HG03103 (cell line): ENCODE results near the gene PPP6R1.
"Not testable (repeated sequence)": the region's sequence is repeated elsewhere in the genome, so short reads cannot be mapped to it uniquely, and the experiment has no call there.

Experiments
- ATAC-seq: cut with Tn5 transposase; IDR thresholded peaks from one replicate; pipeline ENCODE4 v1.9.1; 2021; ENCODE audit warnings: low read depth; ENCODE audit not compliant: unreplicated experiment

PPP6R1 gene

DNA sequence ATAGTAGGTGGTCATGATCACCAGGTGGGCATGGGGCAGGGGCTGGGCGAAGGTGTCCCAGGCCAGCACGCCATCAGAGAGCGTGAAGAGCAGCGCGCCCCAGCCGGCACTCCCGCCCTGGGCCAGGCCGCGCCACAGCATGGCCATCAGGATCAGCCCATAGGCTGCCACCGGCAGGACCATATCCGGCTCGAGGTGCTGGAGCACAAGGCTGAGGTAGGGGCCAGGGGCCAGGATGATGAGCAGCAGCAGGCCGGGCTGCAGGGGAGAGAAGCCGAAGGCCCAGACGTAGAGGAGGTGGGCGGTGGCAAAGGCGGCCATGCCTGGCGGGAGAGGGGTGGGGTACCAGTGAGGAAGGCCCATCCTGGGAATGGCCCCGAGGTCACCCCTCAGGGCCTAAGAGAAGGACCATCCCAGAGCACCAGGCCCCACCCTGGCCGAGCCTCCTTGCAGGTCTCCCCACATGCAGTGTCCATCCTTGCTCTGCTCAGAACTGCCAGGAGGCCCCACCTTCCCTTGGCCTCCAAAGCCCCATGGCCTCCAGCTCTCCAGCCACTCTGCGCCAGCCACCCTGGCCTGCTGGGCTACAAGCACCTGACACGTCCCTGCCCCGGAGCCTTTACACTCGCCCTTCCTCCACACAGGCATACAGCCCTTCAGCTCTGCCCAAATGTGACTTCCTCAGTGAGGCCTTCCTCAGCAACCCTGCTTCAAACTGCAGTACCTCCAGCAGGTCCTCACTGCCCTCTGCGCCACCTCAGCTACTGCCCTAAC lies 31.4 kb downstream of the PPP6R1 start:
- ATAC-seq = no peak

DNA sequence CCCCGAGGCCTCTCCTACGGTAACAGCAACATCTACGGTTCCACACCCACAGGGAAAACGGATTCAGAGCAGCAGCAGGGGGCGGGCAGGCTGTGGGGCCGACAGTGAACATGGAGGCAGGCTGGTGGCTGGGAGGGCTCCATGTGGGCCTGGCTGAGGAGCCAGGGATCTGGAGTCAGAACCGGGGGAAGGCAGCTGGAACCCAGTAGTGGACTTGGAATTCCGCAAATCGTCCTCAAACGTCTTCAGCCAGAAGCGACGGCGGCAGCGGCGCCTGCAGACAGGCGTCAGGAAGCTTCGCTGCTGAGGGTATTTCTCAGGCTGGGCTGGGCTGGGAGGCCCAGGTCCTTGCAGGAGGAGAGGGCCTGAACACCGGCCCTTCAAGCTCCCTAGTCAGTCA lies 32.0 kb downstream of the PPP6R1 start:
- no peak for ATAC-seq

DNA sequence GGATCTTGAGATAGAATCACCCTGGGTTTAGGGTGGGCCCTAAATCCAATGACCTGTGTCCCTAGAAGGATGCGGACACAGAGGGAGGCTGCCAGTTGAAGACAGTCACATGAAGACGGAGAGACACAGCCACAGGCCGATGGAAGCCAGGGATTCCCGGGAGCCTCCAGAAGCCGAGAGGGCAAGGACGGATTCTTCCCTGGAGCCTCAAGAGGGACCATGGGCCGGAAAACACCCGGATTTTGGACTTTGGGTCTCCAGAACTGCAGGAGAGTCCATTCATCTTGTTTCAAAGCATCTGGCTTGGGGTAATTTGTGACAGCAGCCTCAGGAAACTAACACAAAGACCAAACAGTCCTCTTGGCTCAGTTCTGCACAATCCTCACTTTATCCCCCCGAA lies 32.5 kb downstream of the PPP6R1 start:
- no peak for ATAC-seq

DNA sequence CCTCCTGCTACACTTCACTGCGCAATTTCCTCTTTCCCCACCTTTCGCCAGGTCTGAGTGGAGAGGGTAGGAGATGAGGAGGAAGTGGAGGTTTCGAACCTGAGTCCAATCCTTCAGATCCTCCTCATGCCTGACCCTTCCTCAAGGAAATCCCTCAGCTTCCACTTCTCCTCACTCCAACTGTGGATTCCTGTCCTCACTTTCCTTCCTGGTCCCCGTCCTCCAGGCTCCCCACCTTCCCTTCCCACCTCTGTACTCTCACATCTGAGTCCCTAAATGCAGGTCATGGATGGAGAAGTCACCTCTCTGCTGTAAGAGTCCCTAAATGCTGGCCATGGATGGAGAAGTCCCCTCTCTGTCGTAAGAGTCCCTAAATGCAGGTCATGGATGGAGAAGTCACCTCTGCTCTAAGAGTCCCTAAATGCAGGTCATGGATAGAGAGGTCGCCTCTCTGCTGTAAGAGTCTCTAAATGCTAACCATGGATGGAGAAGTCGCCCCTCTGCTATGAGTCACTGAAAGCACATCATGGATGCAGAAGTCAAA lies 33.3 kb downstream of the PPP6R1 start:
- ATAC-seq = no peak

DNA sequence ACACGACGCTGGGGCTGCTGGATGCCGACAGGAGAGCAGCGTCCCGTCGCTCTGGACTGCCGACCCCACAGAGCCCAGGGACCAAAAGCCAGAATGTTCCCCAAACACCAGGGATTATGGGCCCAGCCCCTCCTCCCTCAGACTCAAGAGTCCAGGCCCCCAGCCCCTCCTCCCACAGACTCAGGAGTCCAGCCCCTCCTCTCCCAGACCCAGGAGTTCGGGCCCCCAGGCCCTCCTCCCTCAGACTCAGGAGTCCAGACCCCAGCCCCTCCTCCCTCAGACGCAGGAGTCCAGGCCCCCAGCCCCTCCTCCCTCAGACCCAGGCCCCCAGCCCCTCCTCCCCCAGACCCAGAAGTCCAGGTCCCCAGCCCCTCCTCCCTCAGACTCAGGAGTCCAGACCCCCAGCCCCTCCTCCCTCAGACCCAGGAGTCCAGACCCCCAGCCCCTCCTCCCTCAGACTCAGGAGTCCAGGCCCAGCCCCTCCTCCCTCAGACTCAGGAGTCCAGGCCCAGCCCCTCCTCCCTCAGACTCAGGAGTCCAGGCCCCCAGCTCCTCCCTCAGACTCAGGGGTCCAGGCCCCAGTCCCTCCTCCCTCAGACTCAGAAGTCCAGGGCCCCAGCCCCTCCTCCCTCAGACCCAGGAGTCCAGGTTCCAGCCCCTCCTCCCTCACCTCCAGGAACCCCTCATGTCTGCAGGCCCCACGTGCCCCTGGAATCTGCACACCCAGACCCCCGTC lies 34.0 kb downstream of the PPP6R1 start:
- ATAC-seq = not testable (repeated sequence)

DNA sequence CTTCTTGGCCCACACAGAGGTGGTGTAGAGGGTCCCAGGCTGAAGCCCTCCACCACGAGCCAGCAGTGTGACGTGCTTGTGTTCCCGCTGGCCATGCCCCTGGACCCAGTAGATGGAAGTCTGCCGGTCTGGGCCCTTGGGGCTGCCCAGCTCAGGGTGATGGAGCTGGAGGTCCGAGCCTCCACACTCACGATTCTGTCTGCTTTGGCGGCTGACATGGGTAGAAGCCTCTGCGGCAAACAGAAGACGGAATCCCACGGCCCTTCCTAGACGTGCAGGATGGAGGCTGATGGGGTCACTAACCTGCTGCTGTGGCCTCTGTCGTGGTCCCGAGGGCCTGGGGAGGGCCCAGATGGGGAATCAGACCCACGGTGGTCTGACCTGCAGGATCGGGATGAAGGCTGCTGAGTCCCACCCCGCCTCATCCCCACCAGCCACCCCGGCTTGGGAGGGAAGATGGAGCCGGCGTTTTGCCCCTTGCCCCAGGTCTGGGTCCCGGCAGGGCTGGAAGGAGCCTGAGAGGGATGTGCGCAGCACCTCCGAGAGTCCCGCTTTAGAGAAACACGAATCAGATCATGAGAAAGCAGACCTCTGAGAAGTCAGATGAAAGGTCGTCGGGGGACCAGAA lies 34.7 kb downstream of the PPP6R1 start:
- ATAC-seq = no peak

DNA sequence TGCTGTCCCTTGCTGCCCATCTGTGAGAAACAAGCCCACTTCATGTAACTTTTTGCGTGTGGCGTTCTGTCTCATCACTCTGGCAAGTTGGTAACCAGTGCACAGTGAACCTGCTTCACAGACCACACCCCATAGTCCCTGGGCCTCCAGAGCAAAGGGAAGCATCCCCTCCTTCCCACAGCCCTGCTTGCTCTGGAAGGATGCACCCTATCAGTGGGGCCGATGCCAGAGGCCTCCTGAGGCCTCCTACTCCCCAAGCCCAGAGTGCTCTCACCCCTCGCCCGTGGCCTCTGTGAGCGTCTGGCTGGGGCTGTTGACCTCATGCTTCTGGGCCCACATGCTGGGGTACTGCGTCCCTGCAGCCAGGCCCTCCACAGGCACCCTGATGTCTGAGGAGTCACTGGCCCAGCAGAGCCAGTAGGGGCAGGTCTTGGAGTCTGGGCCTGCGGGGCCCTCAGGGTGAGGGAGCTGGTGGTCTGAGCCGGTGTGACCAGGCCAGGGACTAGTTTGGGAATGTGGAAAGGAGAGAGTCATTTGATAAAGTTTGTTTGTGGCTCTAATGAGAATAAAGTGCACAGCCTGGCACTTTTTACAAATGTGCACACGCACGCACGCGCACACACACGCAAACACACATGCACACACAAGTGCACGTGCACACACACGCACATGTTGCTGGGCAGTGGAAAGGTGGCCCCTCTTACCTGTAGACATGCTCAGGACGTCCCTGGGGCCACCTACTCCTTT lies 35.4 kb downstream of the PPP6R1 start:
- ATAC-seq = no peak

DNA sequence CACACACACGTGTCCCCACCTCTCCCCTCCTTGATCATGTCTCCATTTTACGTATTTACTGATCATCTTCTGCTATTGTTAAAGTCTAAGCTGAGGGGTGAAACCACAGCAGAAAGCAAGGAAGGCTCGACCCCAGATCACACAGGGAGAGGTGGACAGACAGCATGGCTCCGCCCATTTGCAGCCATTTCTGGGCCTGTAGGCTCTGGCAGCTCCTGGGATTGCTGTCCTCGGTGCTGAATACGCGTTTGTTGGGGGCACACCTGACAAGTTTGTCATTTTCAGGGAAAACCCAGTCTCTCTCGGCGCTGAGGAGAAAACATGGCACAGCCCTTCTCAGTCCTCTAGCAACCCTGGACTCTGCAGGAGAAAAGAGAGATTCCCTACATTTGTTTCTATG lies 38.3 kb downstream of the PPP6R1 start:
- ATAC-seq = no peak

DNA sequence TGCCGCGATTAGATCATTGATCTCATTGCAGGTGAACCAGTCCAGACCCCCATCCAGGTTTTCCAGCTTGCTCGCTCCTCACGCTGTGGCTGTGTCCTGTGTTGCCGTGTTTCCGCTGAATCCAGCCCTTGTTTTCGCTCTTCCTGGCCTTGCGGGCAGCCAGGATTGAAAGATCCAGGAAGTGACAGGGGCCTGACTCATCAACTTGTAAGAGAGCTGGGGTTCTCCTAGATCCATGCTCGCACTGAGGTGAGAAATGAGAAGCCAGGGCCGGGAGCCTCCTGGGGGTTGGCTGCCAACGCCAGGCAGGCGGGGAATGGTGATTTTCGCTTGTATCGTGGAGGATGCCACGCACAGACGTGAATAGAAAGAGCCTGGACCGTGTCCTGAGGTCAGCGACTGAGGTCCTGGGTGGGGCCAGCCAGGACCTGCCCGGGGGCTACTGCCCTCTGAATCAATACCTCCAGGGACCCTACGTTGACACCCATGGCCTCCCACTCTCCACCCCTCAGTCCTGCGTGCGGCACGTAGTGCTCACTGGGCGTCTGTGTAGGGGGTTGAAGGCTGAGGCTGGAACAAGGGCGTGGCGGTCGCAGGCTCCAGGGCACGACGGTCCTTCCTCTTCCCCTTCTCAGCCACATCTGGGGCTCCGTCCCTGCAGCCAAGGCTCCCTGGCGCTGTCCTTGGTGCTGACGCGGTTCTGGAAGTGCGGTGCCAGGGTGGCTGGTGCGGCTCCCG lies 42.2 kb downstream of the PPP6R1 start:
- no peak for ATAC-seq

DNA sequence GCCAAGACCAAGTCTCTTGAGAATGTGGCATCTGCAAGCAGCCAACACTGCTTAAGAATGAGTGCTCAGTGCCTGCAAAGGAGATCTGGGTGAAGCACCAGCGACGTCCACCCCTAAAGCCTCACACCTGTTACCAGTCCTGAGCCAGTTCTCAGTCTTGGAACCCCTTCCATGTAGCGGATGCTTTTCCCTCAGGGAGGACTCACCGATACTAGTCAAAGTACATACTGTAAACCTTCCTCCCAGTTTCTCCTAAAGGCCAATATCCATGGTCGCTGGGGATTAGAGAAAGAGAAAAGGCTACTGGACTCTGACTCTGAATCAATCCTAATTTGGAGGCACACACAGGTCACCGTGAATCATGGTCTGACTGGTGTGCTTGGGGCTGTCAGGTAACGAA lies 45.3 kb downstream of the PPP6R1 start:
- ATAC-seq = no peak

DNA sequence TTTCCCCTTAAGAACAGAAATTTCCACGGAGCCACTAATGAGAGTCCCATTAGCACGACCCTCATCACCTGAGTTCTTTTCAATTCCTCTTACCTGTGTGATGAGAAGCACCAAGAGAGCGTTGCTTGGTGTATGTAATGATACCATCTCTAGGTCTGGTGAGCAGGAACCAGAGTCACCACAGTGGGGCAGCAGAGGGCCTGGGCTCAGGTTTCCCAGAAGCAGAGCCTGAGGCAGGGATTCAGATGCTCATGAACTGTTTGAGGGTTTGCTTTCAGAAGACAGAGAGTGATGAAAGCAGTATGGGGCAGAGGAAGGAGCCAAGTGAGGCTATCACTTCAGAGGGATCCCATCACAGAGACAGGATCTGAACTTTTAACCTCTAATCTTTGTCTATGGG lies 46.4 kb downstream of the PPP6R1 start:
- ATAC-seq = no peak

DNA sequence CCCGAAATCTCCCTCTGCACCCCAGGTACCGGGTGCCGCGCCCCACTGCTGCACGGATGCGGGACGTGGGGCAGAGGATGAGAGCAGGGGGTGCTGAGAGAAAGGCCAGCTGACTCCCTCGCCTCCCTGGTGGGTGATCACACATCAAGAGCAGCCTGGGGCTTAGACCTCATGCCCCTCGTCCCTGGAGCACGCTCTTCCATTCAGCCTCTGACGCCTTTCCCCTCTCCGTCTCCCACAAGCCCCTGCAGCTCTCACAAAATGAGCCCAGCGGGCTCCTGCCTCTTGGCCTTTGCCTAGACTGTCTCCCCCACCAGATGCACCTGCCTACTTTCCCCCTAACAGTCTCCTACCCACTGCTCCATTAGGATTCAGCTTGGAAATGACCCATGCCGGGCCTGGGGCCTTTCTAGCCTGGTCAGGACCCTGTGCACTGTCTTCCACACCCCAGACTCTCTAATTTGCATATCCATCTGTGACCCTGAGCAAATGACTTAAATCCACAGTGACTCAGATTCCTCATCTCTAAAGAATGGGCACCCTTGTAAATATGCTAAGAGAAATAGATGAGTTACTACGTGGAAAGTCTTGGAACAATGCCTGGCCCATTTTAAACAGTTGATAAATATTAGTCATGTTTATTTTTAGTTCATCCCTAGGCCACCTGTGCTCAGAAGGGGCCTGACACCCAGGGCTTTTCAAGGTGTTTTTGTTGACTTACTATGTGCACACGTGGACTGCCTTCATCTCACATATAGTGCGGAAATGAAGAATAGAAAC lies 48.9 kb downstream of the PPP6R1 start:
- no peak for ATAC-seq

DNA sequence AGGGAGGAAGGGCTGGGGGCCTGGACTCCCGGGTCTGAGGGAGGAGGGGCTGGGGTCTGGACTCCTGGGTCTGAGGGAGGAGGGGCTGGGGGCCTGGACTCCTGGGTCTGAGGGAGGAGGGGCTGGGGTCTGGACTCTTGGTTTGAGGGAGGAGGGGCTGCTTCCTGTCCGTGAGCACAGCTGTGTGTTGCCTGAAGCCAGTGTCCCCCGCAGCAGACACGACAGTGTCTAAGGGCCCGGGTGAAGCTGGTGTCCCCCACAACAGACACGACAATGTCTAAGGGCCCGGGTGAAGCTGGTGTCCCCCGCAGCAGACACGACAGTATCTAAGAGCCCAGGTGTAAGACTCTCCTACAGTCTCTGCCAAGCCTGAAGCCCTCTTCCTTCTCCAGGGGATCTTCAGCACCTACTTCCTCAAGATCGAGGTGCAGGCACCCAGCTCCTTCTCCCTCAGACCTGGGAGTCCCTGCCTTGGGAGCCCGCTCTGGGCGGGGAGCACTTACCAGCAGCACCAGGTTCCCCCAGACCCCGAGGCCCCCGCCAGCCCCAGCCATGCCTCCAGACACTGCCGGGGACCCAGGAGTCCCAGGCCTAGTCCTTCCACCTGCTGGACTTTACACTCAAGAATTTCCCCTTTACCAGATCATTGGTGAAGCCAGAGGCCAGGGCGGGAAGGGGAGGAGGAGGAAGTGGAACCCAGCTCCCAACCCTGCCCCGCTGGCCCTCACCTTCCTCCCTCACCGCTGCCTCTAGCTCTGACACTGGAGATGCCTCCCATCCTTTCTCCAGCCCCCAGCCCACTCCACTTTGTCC lies 49.7 kb downstream of the PPP6R1 start, which contains the start of gene PTPRH:
PTPRH (minus strand) TSS at position 622 of the 813 bp plus-strand sequence; CDS start at position 554, 68 bp downstream.
- no peak for ATAC-seq

DNA sequence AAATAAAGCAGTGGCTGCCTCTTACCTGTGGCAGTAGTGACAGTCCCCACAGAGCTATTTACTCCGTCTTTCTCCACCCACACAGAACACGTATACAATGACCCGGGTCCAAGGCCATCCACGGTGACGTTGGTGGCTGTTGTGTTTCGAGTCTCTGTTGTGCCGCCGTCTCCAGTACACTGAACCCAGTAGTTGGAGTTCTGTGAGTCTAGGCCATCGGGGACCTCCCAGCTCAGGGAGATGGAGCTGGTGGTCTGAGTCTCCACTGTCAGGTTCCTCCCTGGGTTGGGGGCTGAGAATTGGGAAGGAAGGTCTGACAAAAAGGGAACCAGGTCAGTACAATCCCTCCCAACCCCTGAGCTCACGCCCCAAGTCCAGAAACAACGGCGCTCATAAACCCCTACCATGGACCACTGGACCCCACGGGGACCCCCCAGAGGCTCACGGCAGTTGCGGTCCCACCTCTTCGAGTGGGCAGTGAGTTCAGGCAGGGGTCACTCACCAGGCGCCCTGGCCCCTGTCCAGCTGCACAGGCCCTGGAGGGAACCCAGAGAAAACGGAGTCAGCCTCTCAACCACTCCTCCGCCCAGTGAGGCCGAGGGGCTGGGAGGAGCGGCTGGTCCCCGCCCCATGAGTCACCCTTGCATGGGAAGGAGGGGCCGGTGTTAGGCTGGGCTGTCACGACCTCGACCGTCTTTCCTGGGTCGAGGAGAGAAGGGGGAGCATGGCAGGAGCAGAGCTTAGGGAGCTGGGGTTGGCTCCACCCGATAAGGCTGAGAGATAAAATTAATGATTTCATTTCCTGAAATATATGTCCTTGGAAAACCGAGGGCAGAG lies 51.9 kb downstream of the PPP6R1 start:
- no peak for ATAC-seq

DNA sequence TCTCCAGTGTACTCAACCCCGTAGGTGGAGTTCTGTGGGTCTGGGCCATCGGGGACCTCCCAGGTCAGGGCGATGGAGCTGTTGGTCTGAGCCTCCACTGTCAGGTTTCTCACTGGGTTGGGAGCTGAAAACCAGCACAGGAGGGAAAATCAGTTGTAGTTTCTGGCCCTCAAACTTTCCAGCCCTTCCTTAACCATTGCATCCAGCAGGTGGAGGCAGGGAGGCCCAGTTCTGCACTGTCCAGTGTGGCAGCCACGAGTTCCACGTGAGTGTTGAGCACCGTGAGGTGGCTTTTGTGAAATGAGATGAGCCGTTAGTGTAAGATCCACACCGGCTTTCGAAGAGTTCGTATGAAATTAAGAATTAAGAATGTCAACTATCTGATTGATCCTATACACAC lies 56.6 kb downstream of the PPP6R1 start:
- ATAC-seq = not testable (repeated sequence)

DNA sequence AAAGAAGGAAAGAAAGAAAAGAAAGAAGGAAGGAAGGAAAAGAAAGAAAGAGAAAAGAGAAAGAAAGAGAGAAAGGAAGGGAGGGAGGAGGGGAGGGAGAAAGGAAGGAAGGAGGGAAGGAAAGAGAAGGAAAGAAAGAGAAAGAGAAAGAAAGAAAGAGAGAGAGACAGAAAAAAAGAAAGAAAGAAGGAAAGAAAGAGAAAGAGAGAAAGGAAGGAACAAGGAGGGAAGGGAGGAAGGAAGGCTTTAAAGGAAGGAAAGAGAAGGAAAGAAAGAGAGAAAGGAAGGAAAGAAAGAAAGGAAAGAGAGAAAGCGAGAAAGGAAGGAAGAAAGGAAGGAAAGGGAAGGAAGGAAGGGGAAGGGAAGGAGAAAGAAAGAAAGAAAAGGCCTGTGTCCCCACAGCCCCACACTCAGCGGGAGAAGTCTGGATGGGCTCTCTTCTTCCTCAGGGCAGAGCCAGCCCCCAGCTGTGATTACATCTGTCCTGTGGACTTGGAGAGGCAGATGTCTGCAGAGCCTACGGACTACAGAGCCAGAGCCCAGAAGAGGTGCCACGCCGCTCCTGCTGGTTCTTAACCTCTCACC lies 59.1 kb downstream of the PPP6R1 start:
- no peak for ATAC-seq

DNA sequence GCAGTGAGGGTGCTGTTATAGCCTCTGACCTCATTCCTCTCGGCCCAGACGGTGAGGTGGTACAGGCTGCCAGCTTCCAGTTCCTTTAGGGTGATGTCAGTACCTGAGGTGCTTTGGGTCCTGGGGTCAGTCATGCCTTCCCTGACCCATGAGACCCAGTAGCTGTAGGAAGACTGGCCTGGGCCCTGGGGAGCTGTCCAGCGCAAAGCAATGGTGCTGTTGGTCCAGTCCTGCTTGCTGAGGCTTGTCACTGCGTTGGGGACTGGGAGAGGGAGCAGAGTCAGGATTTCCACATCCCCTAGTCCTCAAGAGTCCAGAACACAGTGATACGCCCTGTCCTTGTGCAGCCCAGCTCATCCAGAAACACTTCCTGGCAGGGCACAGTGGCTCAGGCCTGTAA lies 60.2 kb downstream of the PPP6R1 start:
- no peak for ATAC-seq
